HG03175 (cell line): ENCODE measurements around the gene PSMB5.

Experiments used
- ATAC-seq: cut with Tn5 transposase; IDR thresholded peaks from one replicate; pipeline ENCODE4 v1.9.1; 2021; ENCODE audit warnings: mild to moderate bottlenecking, moderate library complexity; ENCODE audit not compliant: unreplicated experiment

The PSMB5 gene

GRCh38 chr14:23034498-23035302, at the start of gene PSMB5:
PSMB5 (minus strand) TSS chr14:23034900; CDS start chr14:23034881, 19 bp downstream.
- peak; percentile 95 for ATAC-seq

GRCh38 chr14:23080474-23080873, 45.8 kb upstream of the PSMB5 start:
- ATAC-seq = no peak

GRCh38 chr14:23079716-23080115, 45.0 kb upstream of the PSMB5 start:
- ATAC-seq = no peak

- no peak for ATAC-seq
Observed at GRCh38 chr14:23078692-23079116, 44.0 kb upstream of the PSMB5 start.

- ATAC-seq = no peak
Observed at GRCh38 chr14:23077962-23078361, 43.3 kb upstream of the PSMB5 start.

GRCh38 chr14:23076785-23077408, 42.2 kb upstream of the PSMB5 start:
- no peak for ATAC-seq

- no peak for ATAC-seq
Observed at GRCh38 chr14:23074906-23075305, 40.2 kb upstream of the PSMB5 start.

GRCh38 chr14:23071921-23072539, 37.3 kb upstream of the PSMB5 start:
- no peak for ATAC-seq

- peak; percentile 81 for ATAC-seq
Observed at GRCh38 chr14:23071244-23071920, 36.7 kb upstream of the PSMB5 start.

- ATAC-seq = no peak
Observed at GRCh38 chr14:23070262-23071129, 35.8 kb upstream of the PSMB5 start.

GRCh38 chr14:23069413-23069806, 34.7 kb upstream of the PSMB5 start:
- ATAC-seq = no peak

- peak; percentile 75 for ATAC-seq
Observed at GRCh38 chr14:23068789-23069412, 34.2 kb upstream of the PSMB5 start.

GRCh38 chr14:23067847-23068788, 33.4 kb upstream of the PSMB5 start:
- ATAC-seq = no peak

GRCh38 chr14:23066855-23067744, 32.4 kb upstream of the PSMB5 start:
- no peak for ATAC-seq

- ATAC-seq = no peak
Observed at GRCh38 chr14:23066368-23066767, 31.7 kb upstream of the PSMB5 start.

GRCh38 chr14:23063601-23064000, 28.9 kb upstream of the PSMB5 start:
- ATAC-seq = no peak

- ATAC-seq = no peak
Observed at GRCh38 chr14:23062002-23062401, 27.3 kb upstream of the PSMB5 start.
